Hematopoietic multipotent progenitor cell treated with erythropoietin and hydrocortisone succinate and interleukin-3 and kit ligand, for 8 days (in vitro differentiated cells): Measurements from ENCODE around the gene USP6NL.
A peak's percentile ranks its signal among the peaks of the same experiment; 100 is the strongest.
"Not testable (repeated sequence)": the region's sequence is repeated elsewhere in the genome, so short reads cannot be mapped to it uniquely, and the experiment has no call there.

Experiments used
- DNase-seq: peaks from one replicate; pipeline ENCODE4 v3.0.0-alpha.2; 2015

Gene USP6NL

DNA sequence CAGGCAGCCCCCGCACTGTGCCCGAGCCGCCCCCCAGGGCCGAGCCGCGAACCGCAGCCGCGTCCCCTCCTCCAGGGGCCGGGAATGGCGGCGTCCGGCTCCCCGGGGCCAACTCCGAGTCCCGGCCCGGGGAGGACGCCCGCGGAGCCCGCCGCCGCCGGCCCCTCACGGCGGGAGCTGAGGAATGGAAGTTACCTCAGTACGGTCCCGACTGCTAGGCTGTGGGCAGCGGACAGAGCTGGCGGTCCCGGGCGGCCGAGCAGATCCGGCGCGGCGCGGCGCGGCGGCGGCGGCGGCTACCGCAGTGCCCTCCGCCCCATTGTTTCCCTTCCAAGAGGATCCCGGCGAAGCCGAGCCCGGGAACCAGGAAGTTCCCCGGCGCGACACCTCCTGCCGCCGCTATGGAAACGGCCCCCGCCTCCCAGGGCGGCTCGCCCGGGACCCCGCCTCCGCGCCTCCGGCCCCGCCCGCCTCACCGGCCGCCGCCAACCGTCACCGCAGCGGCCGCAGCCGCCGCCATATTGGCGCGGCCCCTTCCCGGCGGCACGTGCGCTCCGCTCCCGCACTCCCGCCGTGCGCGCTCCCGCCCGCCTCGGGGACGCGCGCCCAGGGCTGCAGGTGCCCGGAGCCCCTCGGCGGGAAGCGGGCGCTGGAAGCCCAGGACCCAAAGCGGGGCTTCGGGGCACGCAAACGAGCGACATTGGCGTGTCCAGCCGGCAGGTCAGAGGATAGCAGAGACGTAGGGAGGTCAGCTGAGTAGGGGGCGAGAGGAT, at the start of gene USP6NL:
TSS of gene USP6NL (minus strand) at position 403 of the 773 bp plus-strand sequence. CDS start 14,016 bp downstream, outside the sequence.
- peak; percentile 82 for DNase-seq

DNA sequence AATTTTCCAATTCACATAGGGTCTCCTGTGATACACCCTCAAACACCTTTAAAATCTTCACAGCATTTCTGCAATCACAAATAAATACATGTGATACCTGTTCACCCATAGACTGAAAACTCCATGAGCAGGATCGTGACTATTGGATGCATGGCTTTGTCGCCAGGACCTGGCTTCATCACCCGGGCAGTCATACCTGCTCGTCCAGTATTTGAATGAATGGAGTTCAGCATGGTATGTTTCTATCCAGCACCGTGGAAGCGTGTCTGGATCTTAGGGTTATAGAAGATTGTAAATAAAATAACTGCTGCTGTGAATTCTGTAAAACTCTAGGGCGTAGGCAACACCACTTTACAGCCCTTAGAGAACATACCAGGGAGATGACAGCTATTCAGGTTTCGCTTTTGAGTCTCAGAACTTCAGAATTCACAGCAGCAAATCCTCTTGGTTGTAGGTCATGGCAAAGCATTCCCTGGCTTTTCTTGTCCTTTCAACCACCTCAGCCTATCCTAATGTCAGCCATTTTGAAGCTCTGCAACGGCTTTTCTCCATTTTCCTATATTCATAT, 47.4 kb upstream of the USP6NL start:
- no peak for DNase-seq

DNA sequence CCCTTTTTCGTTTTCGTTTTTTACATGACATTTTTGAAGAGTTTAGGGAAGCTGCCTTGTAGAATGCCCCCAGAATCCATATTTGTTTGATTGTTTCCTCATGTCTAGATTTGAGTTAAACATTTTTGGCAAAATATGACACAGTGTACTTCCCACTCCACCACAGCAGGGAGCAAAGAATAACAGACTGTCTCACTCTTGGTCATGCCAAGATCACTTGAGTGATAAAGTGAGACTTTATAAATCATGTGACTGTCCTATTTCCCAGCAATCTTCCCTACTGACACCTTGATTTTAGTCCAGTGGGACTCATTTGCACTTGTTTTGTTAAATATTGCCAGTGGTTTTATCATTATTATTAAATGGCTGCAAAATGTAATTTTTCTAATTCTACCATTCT, 44.4 kb upstream of the USP6NL start:
- DNase-seq, result no peak

DNA sequence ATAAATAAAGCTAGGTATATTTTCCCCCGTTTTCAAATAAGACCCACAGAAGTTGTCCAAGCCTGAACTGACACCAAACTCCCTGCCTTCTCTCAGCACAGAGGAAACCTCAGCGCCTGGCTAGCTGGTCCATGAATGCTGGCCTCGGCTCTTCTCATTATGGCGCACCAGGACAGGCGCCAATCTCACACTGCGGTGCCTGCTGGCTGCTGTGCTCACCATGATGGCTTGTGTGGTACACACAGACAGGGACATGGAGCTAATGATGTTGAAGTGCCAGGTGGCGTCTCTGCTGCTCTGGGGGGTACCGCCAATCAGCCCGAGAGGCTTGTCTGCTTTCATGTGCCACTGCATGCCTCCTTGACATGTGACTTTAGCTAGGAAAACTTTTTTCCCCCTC, 43.2 kb upstream of the USP6NL start:
- no peak for DNase-seq

DNA sequence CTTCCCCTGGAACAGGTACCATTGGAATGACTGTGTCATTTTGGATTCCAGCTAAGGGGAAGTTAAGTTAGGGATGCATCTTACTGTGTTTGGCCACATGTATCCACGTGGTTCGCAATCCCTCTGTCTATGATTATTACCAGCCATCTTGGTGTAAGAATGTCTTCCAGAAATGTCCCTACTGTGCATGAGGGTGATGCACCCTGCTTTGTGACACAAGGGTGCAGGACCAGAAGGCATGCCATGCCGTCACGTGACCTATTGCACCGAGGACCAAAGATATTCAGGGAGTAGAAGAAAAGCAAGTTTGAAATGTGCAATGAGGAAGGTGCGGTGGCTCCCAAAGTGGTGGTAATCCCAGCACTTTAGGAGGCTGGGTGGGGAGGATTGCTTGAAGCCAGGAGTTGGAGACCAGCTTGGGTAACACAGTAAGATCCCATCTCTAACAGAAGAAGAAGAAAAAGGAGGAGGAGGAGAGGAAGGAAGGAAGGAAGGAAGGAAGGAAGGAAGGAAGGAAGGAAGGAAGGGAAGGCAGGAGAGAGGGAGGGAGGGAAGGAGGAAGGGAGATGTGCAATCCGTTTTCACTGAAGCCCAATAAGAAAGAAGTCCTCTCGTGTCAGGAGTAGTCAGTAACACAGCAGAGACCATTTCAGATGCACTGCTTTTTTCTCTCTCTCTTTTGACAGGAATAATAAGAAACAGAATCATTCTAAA, 42.5 kb upstream of the USP6NL start:
- no peak for DNase-seq

DNA sequence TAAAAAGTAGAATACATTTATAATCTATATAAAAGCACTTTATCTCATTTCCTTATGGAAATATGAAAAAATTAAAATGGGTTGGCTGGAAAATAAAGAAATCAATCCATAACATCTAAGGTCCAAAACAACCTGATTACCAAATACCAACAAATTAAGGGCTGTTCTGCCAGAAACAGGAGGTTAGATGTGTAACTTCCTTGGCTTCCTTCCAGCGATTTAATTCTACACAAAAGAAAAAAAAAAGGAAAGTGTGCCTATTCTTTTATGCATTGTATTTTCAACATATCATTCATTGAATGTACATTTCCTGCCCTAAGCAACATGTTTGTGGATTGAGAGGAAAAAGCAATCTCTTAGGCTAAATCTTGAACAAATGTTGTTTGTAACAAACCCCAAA, 36.2 kb upstream of the USP6NL start:
- peak; percentile 23 for DNase-seq

DNA sequence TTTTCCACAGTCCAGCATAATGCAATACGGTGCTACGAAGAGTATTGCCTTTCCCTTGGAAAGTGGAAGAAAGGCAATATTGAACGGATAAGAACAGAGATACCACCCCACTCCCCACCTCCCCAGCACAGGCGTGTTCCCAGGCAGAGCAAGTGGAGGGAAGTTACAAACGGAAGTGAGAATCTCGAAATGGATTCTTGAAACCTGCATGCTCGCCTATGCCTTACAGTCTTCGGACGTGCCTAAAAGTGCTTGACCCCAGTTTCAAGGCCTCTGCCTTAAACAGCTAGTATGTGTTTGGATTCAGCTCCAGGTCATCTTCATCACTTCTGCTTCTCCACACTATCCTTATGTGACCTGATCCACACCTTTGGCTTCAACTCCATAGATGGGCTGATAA, 35.0 kb upstream of the USP6NL start:
- DNase-seq, result no peak

DNA sequence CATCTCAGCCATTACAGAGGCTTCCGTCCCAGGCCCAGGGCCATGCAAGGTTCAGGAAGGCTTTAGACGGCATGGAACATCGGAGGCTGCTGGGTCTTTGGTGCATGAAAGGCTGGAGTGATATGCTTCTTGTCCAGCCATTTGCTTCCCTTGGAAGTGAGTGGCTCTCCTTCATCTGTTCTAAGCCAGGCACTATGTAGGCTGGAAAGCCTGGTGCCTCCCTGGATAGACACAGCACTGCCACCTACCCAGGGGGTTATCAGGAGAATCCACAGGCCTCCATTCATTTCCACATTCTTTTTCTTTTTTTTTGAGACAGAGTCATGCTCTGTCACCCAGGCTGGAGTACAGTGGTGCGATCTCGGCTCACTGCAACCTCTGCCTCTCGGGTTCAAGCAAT, 31.6 kb upstream of the USP6NL start:
- DNase-seq, result no peak

DNA sequence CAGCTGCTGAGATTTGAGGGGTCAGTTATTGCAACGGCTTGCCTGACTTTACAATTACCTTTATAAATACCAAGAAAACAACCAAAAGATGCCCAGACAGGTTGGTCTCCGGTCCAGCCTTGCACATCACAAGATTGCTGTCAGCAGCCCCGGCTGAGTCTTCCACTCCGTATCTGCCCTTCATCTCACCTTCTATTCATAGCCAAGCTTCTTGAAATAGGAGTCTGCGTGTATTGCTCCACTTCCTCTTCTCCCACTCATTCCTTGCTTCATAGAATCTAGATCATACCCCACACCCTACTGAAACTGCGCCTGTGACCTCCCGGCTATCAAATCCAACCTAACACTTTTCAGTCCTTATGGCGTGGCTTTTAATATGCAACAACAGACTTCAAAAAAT, 31.1 kb upstream of the USP6NL start:
- no peak for DNase-seq

DNA sequence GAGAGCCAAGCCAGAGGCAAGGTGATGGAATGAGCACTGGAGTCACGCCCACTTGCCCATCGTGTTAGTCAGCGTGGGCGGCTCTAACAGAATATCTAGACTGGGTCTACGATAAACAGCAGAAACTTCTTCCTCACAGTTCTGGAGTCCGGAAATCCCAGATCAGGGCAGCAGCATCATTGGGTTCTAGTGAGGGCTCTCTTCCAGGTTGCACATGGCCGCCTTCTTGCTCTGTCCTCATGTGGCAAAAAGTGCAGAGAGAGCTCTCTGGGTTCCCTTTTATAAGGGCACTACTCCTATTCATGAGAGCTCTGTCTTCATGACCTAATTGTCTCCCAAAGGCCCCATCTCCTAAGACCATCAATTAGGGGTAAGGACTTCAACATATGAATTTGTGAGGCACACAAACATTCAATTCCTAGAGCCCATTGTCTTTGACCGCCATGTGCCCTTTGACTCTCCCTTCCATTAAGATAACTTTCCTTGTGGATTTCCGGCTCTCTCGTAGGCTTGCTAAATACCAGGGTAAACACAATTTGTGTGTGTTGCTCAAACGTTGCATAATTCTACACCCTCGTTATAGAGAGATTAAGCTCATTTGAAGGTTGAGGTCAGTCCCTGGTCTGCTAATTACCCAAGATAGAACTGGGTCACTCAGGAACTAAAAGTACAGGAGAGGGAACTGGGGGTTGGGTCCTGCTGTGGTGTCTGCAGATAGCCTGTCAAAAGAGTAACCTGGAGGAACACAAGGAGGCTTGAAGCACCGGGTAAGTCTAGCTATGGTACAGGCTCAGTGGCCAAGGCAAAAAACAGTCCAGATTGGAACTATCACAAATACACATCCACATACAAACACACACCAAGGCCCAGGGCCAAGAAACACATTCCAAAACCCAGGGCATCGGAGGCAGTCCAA, 28.7 kb upstream of the USP6NL start:
- no peak for DNase-seq

DNA sequence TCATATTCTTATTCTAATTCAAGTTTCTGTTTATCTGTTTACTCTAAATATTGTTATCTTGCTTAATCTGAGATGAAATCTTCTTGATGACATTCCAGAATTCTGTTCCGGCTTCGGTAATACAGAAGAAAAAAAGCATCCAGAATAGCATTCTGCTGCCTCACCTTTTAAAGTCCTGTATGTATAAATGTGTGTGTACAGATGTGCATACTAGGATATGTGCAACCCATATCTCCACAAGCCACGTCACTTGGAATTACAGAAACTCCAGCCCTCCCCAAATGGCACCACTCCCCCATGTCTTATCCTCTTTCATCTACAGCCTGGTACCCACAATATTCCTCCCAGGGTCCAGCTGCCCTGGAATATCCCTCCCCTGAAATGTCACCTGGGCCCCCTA, 27.9 kb upstream of the USP6NL start:
- DNase-seq, result no peak

DNA sequence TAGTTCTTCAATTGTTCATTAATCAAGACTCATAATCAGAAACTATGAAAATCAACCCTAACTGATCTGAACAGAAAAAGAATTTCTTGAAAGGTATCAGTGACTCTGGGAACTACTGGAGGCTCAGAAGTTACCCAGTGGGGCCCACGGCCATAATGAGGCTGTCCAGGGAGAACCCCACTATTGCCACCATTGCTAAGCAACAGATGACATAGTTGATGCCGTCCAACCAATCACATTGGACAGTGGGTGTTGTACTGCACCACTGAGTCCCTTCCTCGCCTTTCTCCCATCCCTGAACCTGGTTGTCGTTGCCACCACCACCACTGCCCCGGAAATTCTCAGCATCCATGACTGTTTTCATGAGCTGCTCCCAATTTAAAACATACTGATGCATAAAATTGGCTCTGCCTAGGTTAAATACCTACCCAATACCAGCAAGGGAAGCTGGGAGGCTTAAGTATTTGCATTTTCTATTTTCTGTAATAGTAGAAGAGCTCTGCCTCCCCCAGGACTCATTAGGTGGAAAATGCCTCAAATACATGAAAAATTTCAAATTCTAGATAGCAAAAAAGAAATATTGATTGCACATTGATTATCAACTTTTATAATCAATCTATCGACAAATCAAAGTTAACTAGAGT, 26.7 kb upstream of the USP6NL start:
- DNase-seq, result no peak

DNA sequence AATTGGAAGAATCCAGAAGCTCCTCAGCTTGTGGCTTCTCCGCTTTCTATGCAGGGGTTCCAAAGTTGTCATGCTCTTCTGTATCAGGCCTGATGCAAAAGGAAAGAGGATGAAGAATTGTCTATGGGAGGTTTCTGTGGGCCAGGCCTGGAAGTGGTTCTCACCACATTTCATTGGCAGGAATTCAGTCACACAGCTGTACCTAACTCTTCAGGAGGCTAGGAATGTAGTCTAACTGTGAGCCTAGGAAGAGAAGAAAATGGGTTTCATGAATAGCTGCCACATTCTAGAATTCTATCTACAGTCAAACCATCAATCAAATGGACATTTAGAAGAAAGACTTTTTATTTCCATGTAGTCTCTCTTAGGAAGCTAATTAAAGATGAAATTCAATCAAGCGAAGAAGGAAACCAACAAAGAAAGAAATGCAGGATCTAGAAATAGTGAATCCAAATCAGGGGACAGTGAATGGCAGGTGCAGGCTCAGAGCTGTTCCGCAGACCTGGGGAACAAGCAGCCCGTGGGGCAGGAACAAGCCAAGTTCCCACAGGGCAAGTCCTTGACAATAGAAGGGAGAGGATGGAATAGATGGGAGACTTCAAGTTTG, 25.4 kb upstream of the USP6NL start:
- DNase-seq, result no peak

DNA sequence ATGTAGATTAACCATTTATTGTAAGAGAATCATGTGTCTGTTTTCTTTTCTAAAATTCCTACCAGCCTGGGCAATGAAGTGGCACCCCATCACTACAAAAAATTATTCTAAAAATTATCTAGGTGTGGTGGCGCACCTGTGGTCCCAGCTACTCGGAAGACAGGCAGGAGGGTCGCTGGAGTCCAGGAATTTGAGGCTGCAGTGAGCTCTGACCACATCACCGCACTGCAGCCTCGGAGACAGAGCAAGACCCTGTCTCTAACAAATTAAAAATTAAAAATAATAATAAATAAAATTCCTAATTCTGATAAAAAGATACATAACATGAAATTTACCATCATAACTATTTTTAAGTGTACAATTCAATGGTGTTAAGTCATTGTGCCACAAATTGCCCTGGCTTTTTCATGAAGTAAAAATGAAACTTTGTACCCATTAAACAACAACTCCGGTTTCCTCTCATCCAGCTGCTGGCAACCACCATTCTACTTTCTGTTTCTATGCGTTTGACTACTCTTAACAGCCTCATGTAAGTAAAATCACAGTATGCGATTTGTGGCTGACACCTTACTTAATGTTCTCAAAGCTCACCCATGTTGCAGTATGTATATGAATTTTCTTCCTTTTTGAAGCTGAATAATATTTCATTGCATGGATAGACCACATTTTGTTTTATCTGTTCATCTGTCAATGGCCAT, 20.6 kb upstream of the USP6NL start:
- DNase-seq, result no peak

DNA sequence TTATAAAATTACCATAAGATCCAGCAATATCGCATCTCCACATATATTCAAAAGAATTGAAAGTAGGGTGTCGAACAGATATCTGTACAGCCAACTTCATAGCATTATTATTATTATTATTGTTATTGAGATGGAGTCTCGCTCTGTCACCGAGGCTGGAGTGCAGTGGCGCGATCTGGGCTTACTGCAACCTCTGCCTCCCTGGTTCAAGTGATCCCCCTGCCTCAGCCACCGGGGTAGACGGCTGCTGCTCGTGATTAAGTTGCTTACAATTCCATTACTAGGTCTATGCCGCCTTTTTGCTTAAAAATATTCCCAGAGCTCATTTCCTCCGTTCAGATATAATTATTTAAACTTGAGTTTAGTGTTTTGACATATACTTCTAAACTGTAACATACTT, 19.8 kb upstream of the USP6NL start:
- no peak for DNase-seq

DNA sequence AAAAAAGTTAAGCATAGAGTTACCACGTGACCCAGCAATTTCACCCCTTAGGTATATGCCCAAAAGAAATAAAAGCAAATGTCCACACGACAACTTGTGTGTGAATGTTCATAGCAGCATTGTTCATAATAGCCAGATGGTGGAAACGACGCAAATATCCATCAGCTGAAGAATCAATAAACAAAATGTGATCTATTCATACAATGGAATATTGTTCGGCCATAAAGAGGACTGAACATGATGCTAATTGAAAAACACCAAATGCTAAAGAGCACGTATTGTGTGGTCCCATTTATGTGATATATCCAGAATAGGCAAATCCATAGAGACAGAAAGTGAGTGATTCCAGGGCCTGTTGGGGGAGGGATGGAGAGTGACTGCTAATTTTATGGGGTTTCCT, 18.3 kb upstream of the USP6NL start:
- no peak for DNase-seq

DNA sequence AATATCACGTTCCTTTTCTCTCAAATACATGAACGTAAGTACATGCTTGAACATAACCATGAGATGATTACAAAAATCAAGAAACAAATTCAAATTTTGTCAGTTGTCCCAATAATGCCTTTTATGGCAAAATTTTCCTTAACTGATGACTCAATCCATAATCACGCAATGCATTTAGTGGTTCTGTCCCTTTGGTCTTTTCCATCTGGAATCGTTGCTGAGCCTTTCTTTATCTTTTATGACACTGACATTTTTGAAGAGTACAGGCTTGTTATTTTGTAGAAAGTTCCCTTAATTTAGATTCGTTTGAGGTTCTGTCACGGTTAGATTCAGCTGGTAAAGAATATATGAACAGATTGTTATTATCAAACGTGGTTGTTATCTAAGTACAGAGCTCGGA, 16.5 kb upstream of the USP6NL start:
- DNase-seq, result not testable (repeated sequence)

DNA sequence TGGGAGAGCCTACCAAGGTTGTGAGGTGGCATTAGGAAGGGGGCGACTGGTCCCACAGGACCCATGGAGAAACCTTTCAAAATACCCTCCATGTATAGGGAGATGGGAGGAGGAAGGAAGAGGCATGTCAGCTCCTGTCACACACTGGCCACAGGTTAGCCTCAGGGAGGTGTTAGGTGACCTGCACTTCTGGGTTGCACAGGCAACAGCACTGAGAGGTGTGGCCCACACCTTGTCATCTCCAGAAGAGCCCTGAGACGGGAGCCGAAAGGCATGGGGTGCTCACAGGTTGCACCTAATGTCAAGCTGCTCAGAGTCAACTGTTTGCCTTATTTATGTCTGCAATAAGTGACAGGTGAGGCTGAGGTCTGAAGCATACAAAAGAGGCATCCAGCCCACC, 14.6 kb upstream of the USP6NL start:
- DNase-seq, result no peak

DNA sequence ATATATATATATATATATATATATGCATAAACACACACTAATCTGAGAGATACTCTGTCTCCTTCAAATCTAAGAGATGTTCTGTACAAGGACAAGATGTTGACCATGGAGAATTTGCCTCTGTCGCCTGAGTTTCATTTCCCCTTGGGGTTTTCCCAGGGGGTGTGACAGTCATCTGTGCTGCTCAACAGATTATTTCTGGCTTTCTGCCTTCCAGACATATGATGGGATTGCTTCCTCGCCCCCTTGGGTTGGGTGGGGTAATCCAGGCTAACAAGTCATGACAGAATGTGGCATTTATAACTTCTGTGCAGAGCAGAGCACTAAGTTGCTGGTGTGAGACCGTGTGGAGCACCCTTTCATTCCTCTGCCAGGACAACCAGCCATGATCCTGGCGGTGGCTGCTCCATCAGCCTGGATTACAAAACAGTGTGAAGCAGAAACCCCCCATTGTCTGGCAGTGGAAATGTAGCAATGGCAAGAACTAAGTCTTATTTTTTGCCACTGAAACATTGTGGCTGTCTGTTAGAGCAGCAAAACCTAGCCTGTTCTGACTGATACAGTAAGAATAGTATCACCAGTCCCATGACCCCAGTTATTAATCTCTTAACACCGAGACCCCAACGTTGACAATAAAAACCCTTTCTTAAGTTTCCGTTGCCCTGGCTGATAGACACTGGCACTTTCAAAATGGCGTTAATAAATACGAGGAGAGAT, 13.7 kb upstream of the USP6NL start:
- DNase-seq, result no peak

DNA sequence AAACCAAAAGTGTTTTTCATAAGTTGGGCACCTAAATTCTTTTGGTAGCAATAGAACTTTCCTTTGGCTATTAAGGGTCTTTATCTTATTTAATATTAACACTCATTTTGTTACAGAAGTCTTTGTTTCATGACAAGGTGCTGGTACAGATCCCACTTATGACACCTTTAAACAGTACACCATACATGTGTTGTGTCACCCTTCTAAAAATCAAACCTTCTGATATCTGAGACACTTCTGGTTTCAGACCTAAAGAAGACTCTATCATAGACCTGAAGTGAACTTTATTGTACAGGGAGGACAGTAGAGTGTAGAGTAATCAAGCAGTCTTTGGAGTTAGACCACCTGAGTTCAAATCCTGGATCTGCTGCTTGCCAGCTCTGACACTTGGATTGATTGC, 5.8 kb upstream of the USP6NL start:
- DNase-seq, result peak; percentile 9

DNA sequence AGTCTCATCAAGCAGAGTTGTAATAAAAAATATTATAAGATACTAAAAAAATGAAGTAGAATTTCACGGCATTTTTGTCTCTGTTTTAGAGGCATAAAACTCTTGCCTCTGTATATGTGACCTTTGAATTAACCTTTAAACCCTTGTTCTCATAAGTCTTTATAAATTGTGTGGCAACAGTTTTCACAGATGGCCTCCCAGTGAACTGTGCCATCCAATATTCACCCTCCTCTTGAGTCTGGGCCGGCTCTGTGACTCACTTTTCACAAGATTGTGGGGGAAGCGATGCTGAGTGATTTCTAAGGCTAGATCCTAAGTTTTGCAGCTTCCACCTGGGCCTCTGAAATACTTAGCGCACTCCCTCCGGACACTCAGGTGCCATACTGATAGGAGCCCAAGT, 4.6 kb upstream of the USP6NL start:
- DNase-seq, result no peak
